Psoas muscle (tissue), 8 donors: ENCODE results near the gene PGBD5. TPM values are rescaled to one million over a fixed set of nuclear protein-coding genes. Genes with fewer than 3 reads are reported as not detected.

Experiments used
- ATAC-seq, 4 donors: fragments of 200-7000 bp; cut with Tn5 transposase; one replicate each; pipeline ENCODE4 v1.9.1; 2020; ENCODE audit warnings: moderate library complexity in 3 of 4, mild to moderate bottlenecking in 2 of 4
- DNase-seq, 2 donors: peaks; one replicate each; pipeline ENCODE4 v3.0.0-alpha.2; 2020
- H3K27ac ChIP-seq: fragments of 200-600 bp; one replicate; pipeline ENCODE4 v1.8.0; 2022
- H3K27me3 ChIP-seq, 3 donors: fragments of 200-600 bp in 1 of 3; one replicate each; pipeline versions ENCODE4 v1.6.1 to v1.8.0; 2013 to 2022; ENCODE audit warnings: low read length in 2 of 3, mild to moderate bottlenecking in 2 of 3, moderate library complexity in 1 of 3; ENCODE audit not compliant: insufficient read depth in 3 of 3
- H3K36me3 ChIP-seq, 2 donors: fragments of 200-600 bp in 1 of 2; one replicate each; pipeline versions ENCODE4 v1.6.1 to v1.8.0; 2013 to 2022; ENCODE audit warnings: low read depth in 1 of 2, mild to moderate bottlenecking in 1 of 2, moderate library complexity in 1 of 2; ENCODE audit not compliant: insufficient read depth in 1 of 2
- H3K4me1 ChIP-seq: fragments of 200-600 bp; one replicate; pipeline ENCODE4 v1.8.0; 2022
- H3K4me3 ChIP-seq: fragments of 200-600 bp; one replicate; pipeline ENCODE4 v1.8.0; 2022; ENCODE audit warnings: mild to moderate bottlenecking
- H3K9me3 ChIP-seq: fragments of 200-600 bp; one replicate; pipeline ENCODE4 v1.8.0; 2022
- CTCF ChIP-seq: fragments of 200-600 bp; IDR thresholded peaks from one replicate; pipeline ENCODE4 v1.8.0; 2022; ENCODE audit warnings: antibody characterized with exemption
- WGBS, 3 donors: extraction: QIAGEN DNeasy Blood & Tissue Kit; methylation state at CpG; one replicate each; pipeline versions ENCODE4 v1.1.6 to v1.1.7; 2013; 5-methylcytosine and 5-hydroxymethylcytosine counted together
- intact Hi-C, 2 donors: fragments of 100-400 bp; cut with DNase I; formaldehyde crosslinking; loops; one replicate each; pipeline versions ENCODE4 v1.11.0 to v1.14.2; 2022
- polyA plus RNA-seq, 3 donors: library from polyadenylated mRNA; stranded (reverse); fragments of 200-250 nt; gene quantifications; one replicate each; pipeline ENCODE4 v1.2.3, GENCODE V29; 2013
- total RNA-seq, 4 donors: library from RNA; stranded (reverse); fragmentation: NEBNext Ultra II Directional in 2 of 4; extraction: Animal tissue kit (Norgen Biotek cat#: 25700) in 2 of 4; gene quantifications; one replicate each; pipeline versions ENCODE4 v1.2.1 to v1.2.4, GENCODE V29; 2021 to 2023
- donor health status: healthy with polysubstance abuse.
- donor health status: DM: no; HTN: no; CAD: no; lungs with moderate emphysema.
- donor health status: Bipolar disorder and iron deficiency.
- donor health status: healthy.
- donor health status: DM: yes; HTN: yes; CAD: no.
- donor health status: DM: no; HTN: no; CAD: no.
- donor health status: DM: no; HTN: no; CAD: no.
- donor health status: DM: yes; HTN: yes; CAD: no.

PGBD5 gene
- total and polyA plus RNA-seq, 7 donors, result 2.1 to 9.8 (median 4.5) TPM

- peak; percentile 11 for TF ChIP-seq CTCF
- Histone ChIP-seq H3K4me3 (no peak overlapping the region), H3K36me3 (no peaks in the 10 kb centered on the region), H3K27me3 (no peaks in the 10 kb centered on the region), H3K27ac (peak overlapping the region; percentile 49), H3K4me1 (peaks cover 37% of the 10 kb centered on the region), H3K9me3 (no peaks in the 10 kb centered on the region)
- DNase-seq (peak; percentile 65 to 88), ATAC-seq (peak; percentile 96 to 97 (median 97))
- intact Hi-C loops, result no loop called here
- 38 to 58% (median 40%) methylated on average over 13 of the region's 13 CpGs for WGBS, 3 donors
Measured at GRCh38 chr1:230350208-230350921, 75.8 kb downstream of the PGBD5 start.

- WGBS, 3 donors, result 53 to 84% (median 54%) methylated on average over 5 of the region's 5 CpGs
- no peak overlapping the region for H3K27ac ChIP-seq
- DNase-seq (no peak), ATAC-seq (no peak)
- TF ChIP-seq CTCF, result no peak
- no peaks in the 10 kb centered on the region for H3K27me3 ChIP-seq
- H3K9me3 ChIP-seq, result no peaks in the 10 kb centered on the region
- no peak overlapping the region for H3K4me3 ChIP-seq
- peaks cover 37% of the 10 kb centered on the region for H3K4me1 ChIP-seq
- intact Hi-C loops, result no loop called here
- H3K36me3 ChIP-seq, result no peaks in the 10 kb centered on the region
Measured at GRCh38 chr1:230349020-230349393, 77.1 kb downstream of the PGBD5 start.

- H3K27ac ChIP-seq, result no peak overlapping the region
- 33 to 63% (median 36%) methylated on average over 9 of the region's 9 CpGs for WGBS, 3 donors
- no peaks in the 10 kb centered on the region for H3K9me3 ChIP-seq
- ATAC-seq, result peak in 1 of 4 donors; percentile 14
- peaks cover 37% of the 10 kb centered on the region for H3K4me1 ChIP-seq
- no peak overlapping the region for H3K4me3 ChIP-seq
- intact Hi-C loops, result no loop called here
- no peak for DNase-seq
- no peak for TF ChIP-seq CTCF
- H3K36me3 ChIP-seq, result no peaks in the 10 kb centered on the region
- H3K27me3 ChIP-seq, result no peaks in the 10 kb centered on the region
Measured at GRCh38 chr1:230348386-230349019, 77.6 kb downstream of the PGBD5 start.

GRCh38 chr1:230347896-230348295, 78.2 kb downstream of the PGBD5 start:
- no peak overlapping the region for H3K27ac ChIP-seq
- WGBS, 3 donors, result 83 to 94% (median 88%) methylated on average over 7 of the region's 7 CpGs
- TF ChIP-seq CTCF, result no peak

More at GRCh38 chr1:230347896-230348295, 78.2 kb downstream of the PGBD5 start:
- Histone ChIP-seq H3K9me3 (no peaks in the 10 kb centered on the region), H3K4me1 (peaks cover 37% of the 10 kb centered on the region), H3K4me3 (no peak overlapping the region), H3K36me3 (no peaks in the 10 kb centered on the region), H3K27me3 (no peaks in the 10 kb centered on the region)
- ATAC-seq, result no peak
- intact Hi-C loops, result no loop called here
- no peak for DNase-seq
